GM12864 (cell line): ENCODE results near the gene NIN.

ENCODE experiments used
- DNase-seq: peaks from one replicate; pipeline ENCODE4 v3.0.0-alpha.2; 2011; ENCODE audit warnings: low read depth
- H3K4me3 ChIP-seq: 2 replicates; pipeline ENCODE4 v1.5.1; 2011; ENCODE audit warnings: mild to moderate bottlenecking, low read depth, low read length, control low read depth
- TF ChIP-seq, protein P1 (sequence below): IDR thresholded peaks from 2 replicates; pipeline ENCODE4 v1.5.1; 2011; ENCODE audit warnings: low read depth, mild to moderate bottlenecking, moderate library complexity, low read length, control low read depth, inconsistent platforms; ENCODE audit errors: missing control alignments

NIN gene

DNA sequence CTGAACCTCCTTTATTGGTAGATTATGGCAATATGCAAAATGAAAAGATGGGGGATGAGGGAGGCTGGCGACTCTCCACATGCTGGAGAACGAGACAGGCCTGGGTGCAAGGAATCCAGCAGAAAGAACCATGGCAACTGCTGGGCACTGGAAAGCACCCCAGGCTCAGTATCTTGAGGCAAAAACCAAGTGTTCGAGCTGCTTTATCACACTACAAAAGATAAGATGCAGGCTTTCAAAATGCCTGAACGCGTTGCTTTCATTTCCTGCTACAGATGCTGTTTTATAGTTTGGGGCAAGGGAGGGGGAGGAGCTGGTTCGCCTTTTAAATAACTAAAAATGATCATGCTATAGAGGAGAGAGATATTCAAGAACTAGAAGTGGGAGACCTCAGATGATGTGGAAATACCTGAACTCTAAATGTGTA is 38.9 kb downstream of the NIN start:
- peak overlapping the region; percentile 49 for H3K4me3 ChIP-seq

DNA sequence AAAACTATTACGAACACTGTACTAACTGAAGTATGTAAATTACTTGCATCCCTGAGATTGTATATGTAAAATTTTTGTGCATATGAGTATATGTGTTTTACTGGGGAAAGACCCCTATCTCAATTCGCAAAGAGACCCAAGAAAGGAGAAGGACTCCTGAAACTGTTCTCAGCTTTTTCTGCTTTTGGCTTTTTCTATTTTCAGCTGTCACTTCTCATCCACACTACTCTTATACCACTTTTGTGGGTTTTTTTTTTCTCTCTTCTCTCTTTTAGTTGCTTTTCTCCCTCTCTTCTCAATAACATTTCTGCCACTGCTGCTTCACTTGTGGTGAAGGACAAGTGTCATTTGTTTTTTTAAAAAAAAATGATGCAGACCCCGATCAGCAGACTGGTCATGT is 39.8 kb downstream of the NIN start:
- H3K4me3 ChIP-seq: peak overlapping the region; percentile 49
- TF ChIP-seq, protein P1, sequence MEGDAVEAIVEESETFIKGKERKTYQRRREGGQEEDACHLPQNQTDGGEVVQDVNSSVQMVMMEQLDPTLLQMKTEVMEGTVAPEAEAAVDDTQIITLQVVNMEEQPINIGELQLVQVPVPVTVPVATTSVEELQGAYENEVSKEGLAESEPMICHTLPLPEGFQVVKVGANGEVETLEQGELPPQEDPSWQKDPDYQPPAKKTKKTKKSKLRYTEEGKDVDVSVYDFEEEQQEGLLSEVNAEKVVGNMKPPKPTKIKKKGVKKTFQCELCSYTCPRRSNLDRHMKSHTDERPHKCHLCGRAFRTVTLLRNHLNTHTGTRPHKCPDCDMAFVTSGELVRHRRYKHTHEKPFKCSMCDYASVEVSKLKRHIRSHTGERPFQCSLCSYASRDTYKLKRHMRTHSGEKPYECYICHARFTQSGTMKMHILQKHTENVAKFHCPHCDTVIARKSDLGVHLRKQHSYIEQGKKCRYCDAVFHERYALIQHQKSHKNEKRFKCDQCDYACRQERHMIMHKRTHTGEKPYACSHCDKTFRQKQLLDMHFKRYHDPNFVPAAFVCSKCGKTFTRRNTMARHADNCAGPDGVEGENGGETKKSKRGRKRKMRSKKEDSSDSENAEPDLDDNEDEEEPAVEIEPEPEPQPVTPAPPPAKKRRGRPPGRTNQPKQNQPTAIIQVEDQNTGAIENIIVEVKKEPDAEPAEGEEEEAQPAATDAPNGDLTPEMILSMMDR: no peak
- DNase-seq: peak; percentile 53

More for the DNA sequence above, 38.9 kb downstream of the NIN start:
- TF ChIP-seq, protein P1: no peak
- DNase-seq: peak; percentile 49

DNA sequence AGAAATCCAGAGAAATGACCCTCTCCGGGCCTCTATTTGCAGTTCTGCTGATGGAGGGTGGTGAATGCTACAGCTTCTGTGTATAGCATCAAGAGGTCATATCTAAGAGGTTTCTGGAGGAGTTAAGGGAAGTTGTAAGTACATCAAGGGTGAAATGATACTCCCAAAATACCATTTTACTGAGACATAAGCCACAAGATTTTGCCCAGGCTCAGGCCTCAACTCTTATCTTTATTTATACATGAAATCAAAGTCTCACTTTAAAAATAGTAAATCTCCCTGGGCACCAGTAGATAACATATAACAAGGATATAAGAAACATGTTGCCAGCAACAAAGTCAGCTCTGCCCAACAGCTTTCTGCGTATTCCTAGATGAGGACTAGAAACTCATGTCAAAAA is 40.4 kb downstream of the NIN start:
- TF ChIP-seq, protein P1: no peak
- no peak for DNase-seq
- peak overlapping the region; percentile 32; the same call in 1 of the 2 replicates for H3K4me3 ChIP-seq

DNA sequence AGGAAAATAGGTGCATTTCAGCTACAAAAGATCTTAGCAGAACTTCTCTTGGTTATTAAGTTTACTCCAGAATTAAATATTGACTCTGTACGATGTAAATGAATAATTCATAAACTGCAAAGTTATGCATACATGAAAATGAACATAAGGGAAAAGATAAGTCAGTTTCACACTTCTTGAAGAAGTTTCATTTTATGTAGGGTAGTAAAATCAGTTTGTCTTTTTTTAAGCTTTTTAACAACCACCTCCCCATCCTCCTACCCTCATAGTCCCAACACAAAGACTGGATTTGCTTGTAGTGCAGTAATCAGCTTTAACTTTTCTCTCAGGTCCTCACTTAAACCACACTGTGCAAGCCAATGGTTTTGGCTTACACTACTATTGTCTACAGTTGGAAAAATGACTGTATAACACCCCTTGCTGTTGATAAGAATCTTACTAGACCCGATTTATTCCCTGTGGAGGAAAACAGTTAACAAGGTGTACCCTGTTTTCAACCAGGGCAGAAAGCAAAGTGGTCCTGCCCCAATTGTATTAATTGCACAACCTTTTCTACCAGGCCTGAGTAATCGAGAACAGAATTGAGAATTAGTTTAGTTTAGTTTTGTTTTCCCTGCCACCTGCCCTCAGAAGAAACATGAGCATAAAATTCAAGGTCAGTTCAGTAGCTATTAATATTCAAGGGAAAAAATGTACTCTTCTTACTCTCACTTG is 44.1 kb downstream of the NIN start:
- peak overlapping the region; percentile 20; the same call in 1 of the 2 replicates for H3K4me3 ChIP-seq

DNA sequence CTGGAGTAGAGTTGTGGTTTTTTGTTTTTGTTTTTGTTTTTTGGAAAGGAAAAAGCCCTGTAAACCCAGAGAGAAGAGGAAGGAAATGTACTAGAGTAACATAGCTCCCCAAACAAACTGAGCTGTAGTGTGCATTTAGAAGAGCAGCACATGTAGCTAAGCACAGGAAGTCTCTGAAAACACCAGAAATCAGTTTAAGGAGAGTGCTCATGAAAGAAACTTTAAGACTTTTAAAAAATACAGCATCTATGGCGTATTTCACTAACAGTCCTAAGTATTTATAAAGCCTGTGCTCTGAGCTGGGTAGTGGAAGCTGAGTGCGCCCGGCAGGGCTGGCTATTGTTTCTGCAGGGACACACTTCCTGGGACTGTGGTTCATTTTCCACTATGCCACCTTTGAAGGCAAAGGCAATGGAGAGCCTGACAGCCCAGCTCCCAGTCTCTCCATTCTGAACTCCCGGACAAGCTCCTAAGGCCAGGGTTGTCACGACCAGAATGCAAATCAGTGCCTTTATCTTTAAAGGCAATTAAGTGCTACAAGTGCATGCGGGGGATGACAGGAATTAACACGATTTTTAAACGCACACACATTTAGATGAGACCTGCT is 45.4 kb downstream of the NIN start:
- H3K4me3 ChIP-seq: no peak overlapping the region
- TF ChIP-seq, protein P1: no peak
- no peak for DNase-seq

More for the DNA sequence above, 44.1 kb downstream of the NIN start:
- no peak for DNase-seq
- TF ChIP-seq, protein P1: no peak

DNA sequence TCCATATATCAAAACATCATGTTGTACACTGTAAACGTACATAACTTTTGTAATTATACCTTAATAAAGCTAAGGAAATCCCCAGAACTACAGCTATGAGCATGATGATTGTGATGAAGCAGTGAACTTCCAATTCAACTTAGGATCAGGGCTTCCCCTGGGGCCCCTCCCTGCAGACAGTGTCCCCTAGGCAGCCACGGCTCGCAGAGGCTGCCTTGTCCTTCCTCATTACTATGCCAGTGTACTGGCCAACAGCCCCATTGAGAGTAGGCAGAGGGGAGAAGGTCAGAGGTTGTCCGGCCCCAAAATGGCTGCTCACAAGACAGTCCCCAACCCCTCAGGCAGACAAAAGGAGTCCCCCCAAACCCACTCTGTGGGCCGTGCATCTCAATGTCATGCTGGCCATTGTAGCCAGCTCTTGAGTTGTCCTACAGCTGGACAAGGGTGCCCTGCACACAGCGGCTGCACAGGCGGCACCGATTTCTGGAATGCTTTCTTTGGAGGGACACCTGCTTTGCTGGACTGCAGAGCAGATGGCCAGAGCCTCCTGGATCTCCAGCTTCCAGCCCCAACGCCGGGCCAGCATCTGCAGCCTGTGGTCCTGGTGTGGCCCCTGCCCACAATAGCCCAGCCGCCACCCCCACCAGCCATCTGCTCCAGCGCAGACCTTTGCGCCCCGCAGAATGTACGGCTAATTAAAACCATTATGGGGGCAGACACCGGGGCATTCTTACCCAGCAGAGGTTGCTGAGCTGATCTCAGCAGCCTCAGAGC is 46.1 kb downstream of the NIN start:
- DNase-seq: no peak
- H3K4me3 ChIP-seq: no peak overlapping the region
- TF ChIP-seq, protein P1: no peak
